HCT116 (cell line): ENCODE data around the gene SMARCB1. TPM values are rescaled to one million over a fixed set of nuclear protein-coding genes. Genes with fewer than 3 reads are reported as not detected.

Experiments
- ATAC-seq: fragments of 200-7000 bp; cut with Tn5 transposase; 2 replicates; pipeline ENCODE4 v1.9.1; 2020; ENCODE audit warnings: mild to moderate bottlenecking, moderate library complexity
- BruUV-seq: library from RNA; stranded (reverse); fragments of 400-500 nt; replicated peaks from 2 replicates; lab custom pipeline; 2021; lab: Mats Ljungman, UMichigan
- CTCF ChIA-PET: fragments of 300-600 bp; sonication (Branson Sonifier 250); formaldehyde crosslinking; loops from one replicate; lab custom pipeline; 2021; ENCODE audit warnings: antibody characterized with exemption; lab: Charles Lee
- POLR2A ChIA-PET: fragments of 300-600, 350-600 bp; sonication (Branson Sonifier 250); formaldehyde crosslinking; loops from one replicate; lab custom pipeline; 2021; ENCODE audit warnings: antibody characterized with exemption; lab: Charles Lee
- RAD21 ChIA-PET, 2 experiments: fragments of 300-600 bp; sonication (Branson Sonifier 250); formaldehyde crosslinking; loops; one replicate each; lab custom pipeline; 2023; ENCODE audit warnings: low total read pairs in 2 of 2; ENCODE audit not compliant: uncharacterized antibody in 2 of 2, unreplicated experiment in 2 of 2, low non-redundant PET in 1 of 2; lab: Charles Lee
- DNase-seq: peaks from one replicate; pipeline ENCODE4 v3.0.0-alpha.2; 2010; ENCODE audit warnings: low read depth, low spot score
- H2AFZ ChIP-seq: fragments of 200-600 bp; shearing (Covaris generic), sonication (generic); 2 replicates; pipeline ENCODE4 v1.6.1; 2017; ENCODE audit warnings: low read depth, mixed run types, mixed read lengths, antibody characterized with exemption, low read length; ENCODE audit not compliant: poor library complexity, severe bottlenecking
- H3K27ac ChIP-seq: 2 replicates; pipeline ENCODE4 v1.5.1; 2012; ENCODE audit warnings: low read depth, low read length
- H3K27me3 ChIP-seq: fragments of 200-600 bp; sonication (generic); 2 replicates; pipeline ENCODE4 v1.6.1; 2016; ENCODE audit warnings: mixed run types, low read length, mixed read lengths; ENCODE audit not compliant: insufficient read depth
- H3K36me3 ChIP-seq, 2 experiments: fragments of 200-500 bp in 1 of 2; fragments of 200-600 bp in 1 of 2; sonication (Bioruptor generic) in 1 of 2; sonication (generic) in 1 of 2; 2 replicates each; pipeline versions ENCODE4 v1.5.1 to v1.6.1; 2014 to 2016; ENCODE audit warnings: low read length in 2 of 2, inconsistent platforms in 1 of 2, mixed read lengths in 1 of 2, mixed run types in 1 of 2; ENCODE audit not compliant: insufficient read depth in 2 of 2, control insufficient read depth in 1 of 2
- H3K4me1 ChIP-seq, 2 experiments: fragments of 200-600 bp in 1 of 2; sonication (generic) in 1 of 2; 2 replicates each; pipeline versions ENCODE4 v1.5.1 to v1.6.1; 2012 to 2017; ENCODE audit warnings: low read length in 2 of 2, inconsistent platforms in 1 of 2, mild to moderate bottlenecking in 1 of 2, mixed read lengths in 1 of 2, mixed run types in 1 of 2, moderate library complexity in 1 of 2; ENCODE audit not compliant: insufficient read depth in 2 of 2, control insufficient read depth in 1 of 2
- H3K4me2 ChIP-seq: fragments of 200-600 bp; sonication (generic); 2 replicates; pipeline ENCODE4 v1.6.1; 2017; ENCODE audit warnings: mixed run types, low read length, mixed read lengths
- H3K4me3 ChIP-seq, 2 experiments: fragments of 200-600 bp in 1 of 2; sonication (generic) in 1 of 2; replicated peaks in 1 of 2; 2 replicates each; pipeline ENCODE4 v1.5.1; 2011 to 2016; ENCODE audit warnings: low read length in 2 of 2, control low read depth in 1 of 2, low read depth in 1 of 2, mild to moderate bottlenecking in 1 of 2, mixed read lengths in 1 of 2, mixed run types in 1 of 2
- H3K79me2 ChIP-seq: fragments of 200-600 bp; sonication (generic); 2 replicates; pipeline ENCODE4 v1.6.1; 2017; ENCODE audit warnings: mild to moderate bottlenecking, mixed run types, low read length, moderate library complexity, mixed read lengths; ENCODE audit not compliant: insufficient read depth
- H3K9ac ChIP-seq: fragments of 200-600 bp; sonication (generic); 2 replicates; pipeline ENCODE4 v1.6.1; 2016; ENCODE audit warnings: low read length, mixed read lengths
- H3K9me2 ChIP-seq: fragments of 200-600 bp; sonication (generic), shearing (Covaris generic); 2 replicates; pipeline ENCODE4 v1.6.1; 2017; ENCODE audit warnings: mixed run types, mild to moderate bottlenecking, moderate library complexity; ENCODE audit not compliant: insufficient read depth
- H3K9me3 ChIP-seq, 2 experiments: fragments of 200-500 bp in 1 of 2; fragments of 200-600 bp in 1 of 2; sonication (Bioruptor generic) in 1 of 2; sonication (generic) in 1 of 2; 2 replicates each; pipeline ENCODE4 v1.6.1; 2014 to 2017; ENCODE audit warnings: low read length in 2 of 2, mixed read lengths in 2 of 2, inconsistent platforms in 1 of 2, low read depth in 1 of 2, mild to moderate bottlenecking in 1 of 2, mixed run types in 1 of 2, moderate library complexity in 1 of 2; ENCODE audit not compliant: control insufficient read depth in 1 of 2, insufficient read depth in 1 of 2
- H4K20me1 ChIP-seq: fragments of 200-600 bp; sonication (generic), shearing (Covaris generic); 2 replicates; pipeline ENCODE4 v1.6.1; 2017; ENCODE audit warnings: mixed run types, mild to moderate bottlenecking, moderate library complexity; ENCODE audit not compliant: insufficient read depth
- ATF3 ChIP-seq: IDR thresholded peaks from 2 replicates; pipeline ENCODE4 v1.6.1; 2012
- CTCF ChIP-seq, 3 experiments: fragments of 200-600 bp in 1 of 3; sonication (generic) in 1 of 3; IDR thresholded peaks in 2 of 3; conservative IDR thresholded peaks in 1 of 3; 2 replicates each; pipeline ENCODE4 v1.5.1; 2012 to 2017; ENCODE audit warnings: low read depth in 2 of 3, low read length in 2 of 3, antibody characterized with exemption in 1 of 3, borderline replicate concordance in 1 of 3, control low read depth in 1 of 3, mild to moderate bottlenecking in 1 of 3, mixed read lengths in 1 of 3, mixed run types in 1 of 3, moderate library complexity in 1 of 3; ENCODE audit not compliant: insufficient read depth in 1 of 3
- EGR1 ChIP-seq: IDR thresholded peaks from 2 replicates; pipeline ENCODE4 v1.6.1; 2012; ENCODE audit warnings: low read depth
- FOSL1 ChIP-seq: IDR thresholded peaks from 2 replicates; pipeline ENCODE4 v1.6.1; 2012; ENCODE audit warnings: low read depth
- JUND ChIP-seq: IDR thresholded peaks from 2 replicates; pipeline ENCODE4 v1.6.1; 2012
- RAD21 ChIP-seq: IDR thresholded peaks from 2 replicates; pipeline ENCODE4 v1.6.1; 2012; ENCODE audit warnings: low read depth, mild to moderate bottlenecking
- REST ChIP-seq: IDR thresholded peaks from 2 replicates; pipeline ENCODE4 v1.6.1; 2012; ENCODE audit warnings: low read depth
- SIN3A ChIP-seq: IDR thresholded peaks from 2 replicates; pipeline ENCODE4 v1.6.1; 2012; ENCODE audit warnings: low read depth
- SP1 ChIP-seq: IDR thresholded peaks from 2 replicates; pipeline ENCODE4 v1.6.1; 2012; ENCODE audit warnings: low read depth
- SRF ChIP-seq: IDR thresholded peaks from 2 replicates; pipeline ENCODE4 v1.6.1; 2012; ENCODE audit warnings: low read depth
- YY1 ChIP-seq: IDR thresholded peaks from 2 replicates; pipeline ENCODE4 v1.6.1; 2011; ENCODE audit warnings: low read length, low read depth, moderate library complexity, mild to moderate bottlenecking; ENCODE audit not compliant: insufficient replicate concordance; ENCODE audit errors: extremely low read depth
- ZFX ChIP-seq: fragments of 450-650 bp; IDR thresholded peaks from 2 replicates; pipeline ENCODE4 v1.6.1; 2017
- ZNF274 ChIP-seq: fragments of 200-500 bp; sonication (Bioruptor generic); IDR thresholded peaks from 2 replicates; pipeline ENCODE4 v1.6.1; 2014; ENCODE audit warnings: mild to moderate bottlenecking, low read depth, low read length, inconsistent platforms
- intact Hi-C: fragments of 100-400 bp; cut with micrococcal nuclease; formaldehyde crosslinking; loops from 2 replicates; pipeline ENCODE4 v1.10.0; 2022
- total RNA-seq: library from RNA; stranded (reverse); gene quantifications from one replicate; pipeline ENCODE4 v1.2.1, GENCODE V29; 2021; ENCODE audit not compliant: unreplicated experiment

SMARCB1 gene
- total RNA-seq, 1 experiment from 2014 or later: 101 TPM

GRCh38 chr22:23817146-23817545, 30.4 kb downstream of the SMARCB1 start:
- Histone ChIP-seq H3K4me2 (no peak overlapping the region), H3K4me3 (no peak overlapping the region), H3K79me2 (no peaks in the 10 kb centered on the region)
- RAD21 ChIA-PET: no interaction called here
- no peak for TF ChIP-seq YY1
- TF ChIP-seq ATF3: no peak
- TF ChIP-seq FOSL1: no peak
- TF ChIP-seq SIN3A: no peak
- TF ChIP-seq SRF: no peak
- TF ChIP-seq JUND: no peak
- TF ChIP-seq EGR1: no peak
- TF ChIP-seq SP1: no peak
- TF ChIP-seq CTCF (IDR thresholded peaks at IDR 0.05 in 2 of 3, conservative IDR thresholded peaks at IDR 0.05 in 1 of 3; ENCODE audit: borderline replicate concordance in 1 of 3, insufficient read depth in 1 of 3, low read depth in 2 of 3, low read length in 2 of 3): no peak
- TF ChIP-seq ZFX: no peak
- no peak for TF ChIP-seq ZNF274
- no peak for TF ChIP-seq RAD21
- no peak for TF ChIP-seq REST
- TF ChIP-seq, all 23 proteins: peak for 0
- intact Hi-C loops: no loop called here
- no peak for ATAC-seq
- Histone ChIP-seq H3K9me2 (no peaks in the 10 kb centered on the region), H2AFZ (no peak overlapping the region), H3K4me1 (no peaks in the 10 kb centered on the region), H3K27me3 (no peaks in the 10 kb centered on the region), H3K9me3 (no peaks in the 10 kb centered on the region), H4K20me1 (no peaks in the 10 kb centered on the region), H3K36me3 (peaks cover 9 to 11% of the 10 kb centered on the region in 2 experiments), H3K27ac (no peak overlapping the region), H3K9ac (no peak overlapping the region)
- no TSS peak for BruUV-seq
- ChIA-PET CTCF (no interaction called here), POLR2A (no interaction called here)
- no peak for DNase-seq
